GM12878 (cell line): ENCODE measurements around the gene ABHD18. TPM values are rescaled to one million over a fixed set of nuclear protein-coding genes. Genes with fewer than 3 reads are reported as not detected.

Experiments used
- ATAC-seq: fragments of 200-7000 bp; cut with Tn5 transposase; 3 replicates; pipeline ENCODE4 v1.9.1; 2020; ENCODE audit warnings: mild to moderate bottlenecking, moderate library complexity
- BruUV-seq: library from RNA; stranded (reverse); fragments of 400-500 nt; replicated peaks from 2 replicates; lab custom pipeline; 2021; lab: Mats Ljungman, UMichigan
- CTCF ChIA-PET: fragments of 300-600 bp; sonication (Branson Sonifier 250); formaldehyde crosslinking; extraction: SDS; loops from one replicate; lab custom pipeline; 2021; ENCODE audit warnings: inconsistent platforms; lab: Yijun Ruan, JAX
- POLR2A ChIA-PET: fragments of 350-600 bp; formaldehyde crosslinking; extraction: SDS; loops from one replicate; lab custom pipeline; 2021; ENCODE audit warnings: inconsistent platforms; lab: Charles Lee
- RAD21 ChIA-PET: fragments of 300-600 bp; sonication (Branson Sonifier 250); formaldehyde crosslinking; loops from one replicate; lab custom pipeline; 2023; ENCODE audit warnings: antibody characterized with exemption; ENCODE audit not compliant: unreplicated experiment; lab: Charles Lee
- SMC1A ChIA-PET: fragments of 300-600 bp; sonication (Branson Sonifier 250); formaldehyde crosslinking; loops from one replicate; lab custom pipeline; 2023; ENCODE audit not compliant: unreplicated experiment, uncharacterized antibody; lab: Charles Lee
- DNase-seq: peaks from one replicate; pipeline ENCODE4 v3.0.0-alpha.2; 2011; ENCODE audit warnings: low read depth, low spot score
- FAIRE-seq: peaks from 3 replicates; lab custom pipeline; 2011; peaks lifted over from hg19 to GRCh38; lab: Jason Lieb, UNC
- H2AFZ ChIP-seq: 2 replicates; pipeline ENCODE4 v1.6.0; 2011; ENCODE audit warnings: low read depth, low read length, control low read depth; ENCODE audit not compliant: control insufficient read depth
- H3K27ac ChIP-seq: 2 replicates; pipeline ENCODE4 v1.5.1; 2011; ENCODE audit warnings: control low read depth; ENCODE audit not compliant: control insufficient read depth, insufficient read depth
- H3K27me3 ChIP-seq, 2 experiments: replicated peaks in 1 of 2; 2 replicates each; pipeline versions ENCODE4 v1.6.0 to v1.6.1; 2011; ENCODE audit warnings: low read length in 1 of 2; ENCODE audit not compliant: control insufficient read depth in 2 of 2, insufficient read depth in 2 of 2
- H3K36me3 ChIP-seq, 2 experiments: 2 replicates each; pipeline ENCODE4 v1.5.1; 2011; ENCODE audit warnings: low read length in 1 of 2; ENCODE audit not compliant: control insufficient read depth in 2 of 2, insufficient read depth in 2 of 2
- H3K4me1 ChIP-seq: 2 replicates; pipeline ENCODE4 v1.6.1; 2011; ENCODE audit warnings: mild to moderate bottlenecking, low read length, moderate library complexity, mixed read lengths; ENCODE audit not compliant: control insufficient read depth, insufficient read depth
- H3K4me2 ChIP-seq: 2 replicates; pipeline ENCODE4 v1.6.0; 2011; ENCODE audit warnings: control low read depth; ENCODE audit not compliant: control insufficient read depth, insufficient read depth
- H3K4me3 ChIP-seq: fragments of 200-600 bp; sonication (generic); 2 replicates; pipeline ENCODE4 v1.5.1; 2016
- H3K79me2 ChIP-seq: 2 replicates; pipeline ENCODE4 v1.6.0; 2011; ENCODE audit warnings: low read length; ENCODE audit not compliant: control insufficient read depth, insufficient read depth
- H3K9ac ChIP-seq: 2 replicates; pipeline ENCODE4 v1.8.0; 2011; ENCODE audit warnings: low read length, control low read depth, mixed read lengths; ENCODE audit not compliant: control insufficient read depth, insufficient read depth
- H3K9me3 ChIP-seq: replicated peaks from 3 replicates; pipeline ENCODE4 v1.5.1; 2011; ENCODE audit warnings: mild to moderate bottlenecking, low read length; ENCODE audit not compliant: control insufficient read depth, insufficient read depth
- H4K20me1 ChIP-seq: 2 replicates; pipeline ENCODE4 v1.6.0; 2011; ENCODE audit not compliant: control insufficient read depth, insufficient read depth
- BRCA1 ChIP-seq: IDR thresholded peaks from 2 replicates; pipeline ENCODE4 v1.6.1; 2011; ENCODE audit warnings: low read depth, low read length, improper control_type of control experiment
- CHD1 ChIP-seq: IDR thresholded peaks from 2 replicates; pipeline ENCODE4 v1.6.1; 2012; ENCODE audit warnings: low read depth, low read length, improper control_type of control experiment
- CREM ChIP-seq: IDR thresholded peaks from 2 replicates; pipeline ENCODE4 v1.6.1; 2014; ENCODE audit warnings: antibody characterized with exemption, low read depth
- EGR1 ChIP-seq, 2 experiments: IDR thresholded peaks; 1 replicate in 1 of 2; 2 replicates in 1 of 2; pipeline ENCODE4 v1.6.1; 2011 to 2012; ENCODE audit warnings: low read depth in 2 of 2, low read length in 2 of 2, borderline replicate concordance in 1 of 2, mild to moderate bottlenecking in 1 of 2, moderate library complexity in 1 of 2
- GABPA ChIP-seq: IDR thresholded peaks from 2 replicates; pipeline ENCODE4 v1.6.1; 2014; ENCODE audit warnings: antibody characterized with exemption, low read depth, mild to moderate bottlenecking, inconsistent platforms
- MYC ChIP-seq: IDR thresholded peaks from 2 replicates; pipeline ENCODE4 v1.6.1; 2011; ENCODE audit warnings: mild to moderate bottlenecking, low read length, moderate library complexity, inconsistent platforms; ENCODE audit not compliant: insufficient read depth, insufficient replicate concordance, insufficient read length, severe bottlenecking
- RCOR1 ChIP-seq: conservative IDR thresholded peaks from 2 replicates; pipeline ENCODE4 v1.6.1; 2012; ENCODE audit warnings: low read depth, low read length, improper control_type of control experiment
- SMAD1 ChIP-seq: fragments of 450-650 bp; IDR thresholded peaks from 2 replicates; pipeline ENCODE4 v1.6.1; 2018; ENCODE audit warnings: mild to moderate bottlenecking, low read depth; ENCODE audit not compliant: partially characterized antibody
- SRF ChIP-seq, 2 experiments: IDR thresholded peaks; 2 replicates each; pipeline ENCODE4 v1.6.1; 2011; ENCODE audit warnings: low read depth in 2 of 2, low read length in 2 of 2, mild to moderate bottlenecking in 1 of 2, moderate library complexity in 1 of 2
- TCF12 ChIP-seq: IDR thresholded peaks from 2 replicates; pipeline ENCODE4 v1.6.1; 2011; ENCODE audit warnings: low read depth, mild to moderate bottlenecking, low read length
- WRNIP1 ChIP-seq: IDR thresholded peaks from 2 replicates; pipeline ENCODE4 v1.6.1; 2011; ENCODE audit warnings: low read depth, low read length, improper control_type of control experiment, borderline replicate concordance
- YBX1 ChIP-seq: fragments of 450-650 bp; IDR thresholded peaks from 2 replicates; pipeline ENCODE4 v1.6.1; 2016; ENCODE audit warnings: antibody characterized with exemption
- ZBTB11 ChIP-seq: fragments of 450-650 bp; formaldehyde crosslinking; IDR thresholded peaks from 2 replicates; pipeline ENCODE4 v1.5.0; 2022; ENCODE audit warnings: mild to moderate bottlenecking, missing genetic modification characterization
- ZNF207 ChIP-seq: fragments of 450-650 bp; IDR thresholded peaks from 2 replicates; pipeline ENCODE4 v1.6.1; 2014; ENCODE audit warnings: antibody characterized with exemption, mild to moderate bottlenecking, borderline replicate concordance
- ZNF24 ChIP-seq: fragments of 450-650 bp; IDR thresholded peaks from 2 replicates; pipeline ENCODE4 v1.6.1; 2017; ENCODE audit warnings: antibody characterized with exemption, mild to moderate bottlenecking
- WGBS: methylation state at CpG from one replicate; pipeline ENCODE4 v1.1.6; 2016; ENCODE audit warnings: low lambda C conversion rate; ENCODE audit not compliant: insufficient replicate concordance, insufficient coverage; ENCODE audit errors: missing lambda C conversion rate; 5-methylcytosine and 5-hydroxymethylcytosine counted together
- in situ Hi-C: fragments of 300-500 bp; cut with MboI; formaldehyde crosslinking; loops from 9 replicates; pipeline ENCODE4 v1.14.3; 2018; ENCODE audit warnings: mixed read lengths
- intact Hi-C: fragments of 100-400 bp; cut with micrococcal nuclease; formaldehyde crosslinking; loops from one replicate; pipeline ENCODE4 v1.14.2; 2022; ENCODE audit not compliant: unreplicated experiment
- polyA plus RNA-seq, 11 experiments: library from polyadenylated mRNA; depleted of rRNA in 4 of 11; unstranded in 6 of 11; stranded (reverse) in 5 of 11; fragments of >200 nt; fragmentation: Nextera tagmentation in 4 of 11; fragmentation: Illumina TruSeq in 1 of 11; extraction: Ambion mirVana in 4 of 11; extraction: Trizol in 1 of 11; gene quantifications; 1 replicate in 1 of 11; 2 replicates in 10 of 11; pipeline versions ENCODE4 v1.2.1 to v1.2.3, GENCODE V29; 2011 to 2016; ENCODE audit warnings: inconsistent platforms in 2 of 11, missing spikeins in 2 of 11, low read depth in 1 of 11
- total RNA-seq, 4 experiments: library from RNA; depleted of rRNA in 3 of 4; stranded (reverse); fragments of >200 nt in 3 of 4; fragmentation: Illumina TruSeq in 1 of 4; extraction: Trizol in 1 of 4; gene quantifications; 2 replicates each; pipeline versions ENCODE4 v1.2.1 to v1.2.3, GENCODE V29; 2013 to 2021

ABHD18 gene
- total and polyA plus RNA-seq, 10 of the 15 experiments (the other 5 are each of a cell fraction or from before 2014, with no cell fraction given): 3.4 to 13.5 (median 9.6) TPM

GRCh38 chr4:127967141-127967775 lies 2.1 kb downstream of the ABHD18 start:
- peaks cover 5% of the 10 kb centered on the region; the same call in 1 of the 2 replicates for H3K4me1 ChIP-seq
- TF ChIP-seq CHD1: no peak
- no peak for TF ChIP-seq SMAD1
- no peak for TF ChIP-seq SRF (IDR thresholded peaks at IDR 0.05; ENCODE audit: low read depth in 2 of 2, low read length in 2 of 2)
- no peak for TF ChIP-seq YBX1
- no peak for TF ChIP-seq ZBTB11 (CRISPR knock-in tag)
- no peak for TF ChIP-seq BRCA1
- no peak for TF ChIP-seq TCF12
- TF ChIP-seq ZNF24: no peak
- no peak for TF ChIP-seq WRNIP1
- no peak for TF ChIP-seq EGR1 (IDR thresholded peaks at IDR 0.05; ENCODE audit: borderline replicate concordance in 1 of 2, low read depth in 2 of 2, low read length in 2 of 2)
- TF ChIP-seq MYC: no peak
- no peak for TF ChIP-seq ZNF207
- TF ChIP-seq CREM: no peak
- no peak for TF ChIP-seq GABPA
- no peak for TF ChIP-seq RCOR1
- SMC1A ChIA-PET: interaction anchor here (0.7 to 0.9 kb wide), 2 partner anchors 77 to 613 kb away, joined by 3 to 4 read pairs; no protein-coding TSS in a partner anchor
- H3K9me3 ChIP-seq: no peaks in the 10 kb centered on the region
- no peaks in the 10 kb centered on the region for H4K20me1 ChIP-seq
- ATAC-seq (no peak), DNase-seq (no peak), FAIRE-seq (no peak)
- no peak overlapping the region for H3K4me3 ChIP-seq
- POLR2A ChIA-PET: interaction anchor here (1.2 kb wide), 1 partner anchor 146 kb away, joined by 3 read pairs; no protein-coding TSS in a partner anchor
- intact Hi-C loops (loop anchor here (5.0 to 10.0 kb wide), 2 partner anchors 318 to 845 kb away; partner anchors contain the start of gene PGRMC2), in situ Hi-C loops (no loop called here)
- no peak overlapping the region for H3K27ac ChIP-seq
- peaks cover 64% of the 10 kb centered on the region for H3K79me2 ChIP-seq
- CTCF ChIA-PET: interaction anchor here (0.6 kb wide), 1 partner anchor 185 kb away, joined by 6 read pairs; no protein-coding TSS in a partner anchor
- RAD21 ChIA-PET: no interaction called here
- BruUV-seq: no TSS peak
- H3K4me2 ChIP-seq: peak overlapping the region; percentile 60; the same call in 1 of the 2 replicates
- peaks cover 0 to 3% of the 10 kb centered on the region in 2 experiments; a peak in 1 of 4 replicates for H3K36me3 ChIP-seq
- H3K9ac ChIP-seq: no peak overlapping the region
- 100% methylated on average over 1 of the region's 1 CpG for WGBS
- no peaks in the 10 kb centered on the region for H3K27me3 ChIP-seq
- no peak overlapping the region for H2AFZ ChIP-seq
